ENCODE measurements around the gene RDH13. TPM values are rescaled to one million over a fixed set of nuclear protein-coding genes. Genes with fewer than 3 reads are reported as not detected.
A peak's percentile ranks its signal among the peaks of the same experiment; 100 is the strongest.

Gene RDH13
- total and polyA plus RNA-seq, 2 of the 8 experiments (the other 6 are each of a cell fraction or from before 2014, with no cell fraction given) = 15.9 to 31.5 TPM

GRCh38 chr19:55082020-55082851 is 19.3 kb upstream of the RDH13 start (continued):
- peak; percentile 62; the same call in 1 of the 2 replicates for TF ChIP-seq SP4 (IDR thresholded peaks at IDR 0.05; ENCODE audit: low read length)
- TF ChIP-seq FOSL1 (IDR thresholded peaks at IDR 0.05; ENCODE audit: insufficient read depth, low read depth, low read length) = no peak
- 0 out of 2 replicates have a peak, but pooled peaks have one; percentile 27 for TF ChIP-seq PHF8 (conservative IDR thresholded peaks at IDR 0.05; ENCODE audit: low read depth, low read length)
- TF ChIP-seq RBBP5 (IDR thresholded peaks at IDR 0.05; ENCODE audit: borderline replicate concordance, low read depth, low read length) = no peak
- no peak for TF ChIP-seq CTCF (IDR thresholded peaks at IDR 0.05; ENCODE audit: control extremely low read depth in 1 of 3, insufficient read depth in 1 of 3, low read depth in 1 of 3, low read length in 3 of 3)
- TF ChIP-seq ASH2L (IDR thresholded peaks at IDR 0.05; ENCODE audit: low read length) = peak; percentile 27
- TF ChIP-seq CBX5 (IDR thresholded peaks at IDR 0.05; ENCODE audit: low read depth, low read length) = no peak
- TF ChIP-seq CEBPB (IDR thresholded peaks at IDR 0.05; ENCODE audit: low read depth, low read length) = no peak
- peak; percentile 72; the same call in 1 of the 2 replicates for TF ChIP-seq SP1 (IDR thresholded peaks at IDR 0.05; ENCODE audit: low read depth, low read length)
- TF ChIP-seq ATF2 (IDR thresholded peaks at IDR 0.05; ENCODE audit: low read length) = no peak
- TF ChIP-seq E2F6 (IDR thresholded peaks at IDR 0.05) = peak; percentile 59; the same call in 1 of the 2 replicates
- TF ChIP-seq CHD1 (IDR thresholded peaks at IDR 0.05; ENCODE audit: low read depth, low read length) = no peak
